Hematopoietic multipotent progenitor cell treated with erythropoietin and hydrocortisone succinate and interleukin-3 and kit ligand, for 15 days (in vitro differentiated cells): Measurements from ENCODE around the gene CNEP1R1.
A peak's percentile ranks its signal among the peaks of the same experiment; 100 is the strongest.
"Not testable (repeated sequence)": the region's sequence is repeated elsewhere in the genome, so short reads cannot be mapped to it uniquely, and the experiment has no call there.

Experiments used
- DNase-seq: peaks from one replicate; pipeline ENCODE4 v3.0.0-alpha.2; 2015; ENCODE audit warnings: low spot score

CNEP1R1 gene, protein sequence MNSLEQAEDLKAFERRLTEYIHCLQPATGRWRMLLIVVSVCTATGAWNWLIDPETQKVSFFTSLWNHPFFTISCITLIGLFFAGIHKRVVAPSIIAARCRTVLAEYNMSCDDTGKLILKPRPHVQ

DNA sequence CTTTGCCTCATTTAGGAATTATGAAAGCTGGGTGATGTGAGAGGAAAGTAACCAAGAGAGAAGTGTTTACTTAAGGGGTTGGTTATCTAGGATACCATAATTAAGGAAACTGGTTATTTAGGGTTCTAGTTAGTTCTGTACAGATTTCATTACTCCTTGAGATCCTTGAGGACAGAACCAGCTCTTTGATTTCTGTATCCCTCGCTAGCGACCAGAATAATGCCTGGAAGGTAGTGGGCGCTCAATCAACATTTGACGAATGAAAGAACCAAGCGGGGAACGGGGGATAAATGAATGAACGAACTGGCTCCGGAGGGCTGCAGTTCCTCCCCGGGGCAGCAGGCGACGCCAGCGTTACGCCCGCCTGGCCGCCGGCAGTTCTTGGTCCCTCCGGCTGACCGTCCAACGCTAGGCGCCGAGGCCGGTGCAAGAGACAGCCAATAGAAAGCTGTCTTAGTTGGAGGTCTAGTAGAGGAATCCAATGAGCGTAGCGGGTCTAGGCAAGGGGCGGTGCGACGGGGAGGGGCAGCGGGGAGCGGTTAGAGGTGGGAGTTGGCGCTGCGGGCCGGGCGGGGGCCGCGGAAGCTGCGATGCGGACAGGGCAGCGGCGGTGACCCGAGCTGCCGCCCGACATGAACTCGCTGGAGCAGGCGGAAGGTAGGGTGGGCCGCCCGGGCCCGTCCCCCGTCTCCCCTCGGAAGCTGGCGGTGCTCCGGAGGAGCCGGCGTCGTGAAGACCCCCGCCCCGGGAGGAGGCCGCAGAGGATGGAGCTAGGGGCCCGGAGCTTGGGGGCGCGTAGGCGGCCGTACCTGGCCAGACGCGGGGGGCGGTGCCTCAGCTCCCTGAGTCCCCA, at the start of gene CNEP1R1:
Gene CNEP1R1, plus strand, starts transcription at position 542 of the 853 bp plus-strand sequence. Its CDS starts 91 bp downstream, at position 633.
- DNase-seq, result peak; percentile 97

DNA sequence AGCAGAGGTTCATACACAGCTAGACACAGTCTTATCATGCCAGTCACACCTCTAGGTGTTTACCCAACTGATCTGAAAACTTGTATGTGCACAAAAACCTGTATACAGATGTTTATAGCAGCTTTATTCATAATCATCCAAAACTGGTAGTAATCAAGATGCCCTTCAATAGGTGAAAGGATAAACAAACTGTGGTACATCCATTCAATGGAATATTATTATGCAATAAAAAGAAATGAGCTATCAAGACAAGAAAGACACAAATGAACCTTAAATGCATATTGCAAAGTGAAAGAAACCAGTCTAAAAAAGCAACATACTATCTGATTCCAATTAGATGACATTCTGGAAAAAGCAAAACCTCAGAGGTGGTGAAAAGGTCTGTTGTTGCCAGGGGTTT, 47.6 kb upstream of the CNEP1R1 start:
- DNase-seq, result no peak

DNA sequence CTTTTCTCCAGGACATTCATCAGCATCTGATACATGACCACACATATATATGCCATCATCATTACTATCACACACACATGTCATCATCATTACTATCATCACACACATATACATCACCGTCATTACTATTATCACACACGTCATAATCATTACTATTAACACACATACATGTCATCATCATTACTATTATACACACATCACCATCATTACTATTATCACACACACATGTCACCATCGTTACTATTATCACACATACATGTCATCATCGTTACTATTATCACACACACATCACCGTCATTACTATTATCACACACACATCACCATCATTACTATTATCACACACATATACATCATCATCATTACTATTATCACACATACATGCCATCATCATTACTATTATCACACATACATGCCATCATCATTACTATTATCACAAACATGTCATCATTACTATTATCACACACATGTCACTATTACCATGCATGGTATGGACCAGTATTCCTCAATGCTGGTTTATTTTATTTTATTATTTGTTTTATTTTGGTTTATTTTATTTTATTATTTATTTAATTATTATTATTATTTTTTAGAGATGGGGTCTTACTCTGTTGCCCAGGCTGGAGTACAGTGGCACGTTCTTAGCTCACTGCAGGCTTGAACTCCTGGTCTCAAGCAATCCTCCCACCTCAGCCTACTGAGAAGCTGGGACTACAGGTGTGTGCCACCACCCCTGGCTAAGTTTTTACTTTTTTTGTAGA, 46.3 kb upstream of the CNEP1R1 start:
- no peak for DNase-seq

DNA sequence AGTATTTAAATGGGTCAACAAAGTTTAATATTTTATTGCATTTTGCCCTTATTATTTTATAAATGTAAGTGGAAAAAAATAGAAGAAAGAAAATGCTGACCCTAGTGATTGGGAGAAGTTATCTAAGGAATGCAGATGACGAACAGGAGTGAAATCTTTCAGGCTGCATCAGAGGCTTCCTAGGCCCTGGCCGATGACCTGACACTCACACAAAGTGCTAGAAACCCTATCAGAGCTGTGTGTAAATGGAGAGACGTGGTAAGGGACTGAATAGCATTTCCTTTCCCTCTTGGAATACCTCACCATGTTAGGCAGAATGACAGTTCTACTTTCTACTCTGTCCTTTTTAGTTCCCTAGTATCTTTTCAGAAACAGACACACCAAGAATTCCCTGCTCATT, 44.9 kb upstream of the CNEP1R1 start:
- no peak for DNase-seq

DNA sequence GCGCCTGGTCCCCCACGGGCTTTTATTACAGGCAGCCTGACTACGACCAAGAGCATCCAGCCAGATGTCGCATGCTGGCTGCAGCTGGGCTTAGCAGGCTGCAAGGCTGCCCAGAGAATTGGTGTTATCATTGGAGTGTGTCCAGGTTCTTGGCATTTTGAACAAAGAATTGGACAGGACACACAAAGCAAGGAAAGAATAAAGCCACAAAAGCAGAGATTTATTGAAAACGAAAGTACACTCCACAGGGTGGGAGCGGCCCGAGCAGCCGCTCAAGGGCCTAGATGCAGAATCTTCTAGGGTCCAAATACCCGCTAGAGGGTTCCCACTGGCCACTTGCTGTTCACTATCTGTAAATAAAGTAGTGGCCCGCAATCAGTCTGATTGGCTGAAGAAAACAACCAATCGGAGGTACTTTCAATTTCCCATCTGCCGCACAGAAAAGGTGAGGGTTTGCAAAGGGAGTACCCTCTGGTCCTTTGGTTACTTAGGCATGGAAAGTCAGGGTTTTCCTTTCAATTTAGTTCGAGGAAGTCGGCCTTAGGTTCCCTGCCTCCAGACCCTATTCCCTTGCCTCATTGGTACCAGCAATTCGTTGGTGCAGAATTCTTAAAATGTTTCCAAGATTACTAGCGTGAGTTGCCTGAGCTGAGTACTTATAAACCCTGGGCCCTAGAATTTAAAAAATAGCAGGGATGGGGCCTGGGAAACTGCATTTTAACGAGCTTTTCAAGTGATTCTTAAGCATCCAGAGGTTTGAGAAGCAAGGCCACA, 38.5 kb upstream of the CNEP1R1 start:
- DNase-seq, result no peak

DNA sequence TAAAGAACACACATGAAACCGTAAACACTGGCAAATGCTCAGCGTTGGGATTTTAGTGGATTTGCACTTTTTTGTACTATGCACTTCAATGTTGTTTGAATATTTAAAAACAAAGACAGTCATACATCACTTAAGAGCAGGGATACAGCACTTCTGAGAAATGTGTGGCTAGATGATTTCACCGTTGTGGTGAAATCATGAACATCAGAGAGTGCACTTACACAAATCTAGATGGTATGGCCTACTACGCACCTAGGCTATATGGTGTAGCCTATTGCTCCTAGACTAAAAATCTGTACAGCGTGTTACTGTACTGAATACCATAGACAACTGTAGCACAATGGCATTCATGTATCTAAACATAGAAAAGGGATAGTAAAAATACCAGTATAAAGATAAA, 37.6 kb upstream of the CNEP1R1 start:
- no peak for DNase-seq

DNA sequence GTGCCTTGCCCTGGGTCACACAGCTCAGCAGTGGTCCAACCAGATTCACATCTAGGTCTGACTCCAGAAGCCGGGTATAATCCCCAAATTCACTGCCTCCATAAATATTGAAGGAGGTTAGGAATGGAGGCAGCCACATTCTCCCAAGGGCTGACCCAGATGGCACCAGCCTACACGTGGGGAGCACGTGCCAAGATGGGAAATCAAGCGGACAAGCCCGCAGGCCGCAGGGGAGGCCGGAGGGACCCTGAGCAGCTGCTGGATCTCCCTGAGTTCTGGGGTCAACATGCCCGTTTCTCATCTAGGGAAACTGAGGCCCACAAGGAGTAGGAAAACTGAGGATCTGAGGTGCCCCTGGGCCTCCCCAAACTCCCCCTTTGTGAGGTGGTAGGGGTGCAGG, 32.2 kb upstream of the CNEP1R1 start:
- DNase-seq, result no peak

DNA sequence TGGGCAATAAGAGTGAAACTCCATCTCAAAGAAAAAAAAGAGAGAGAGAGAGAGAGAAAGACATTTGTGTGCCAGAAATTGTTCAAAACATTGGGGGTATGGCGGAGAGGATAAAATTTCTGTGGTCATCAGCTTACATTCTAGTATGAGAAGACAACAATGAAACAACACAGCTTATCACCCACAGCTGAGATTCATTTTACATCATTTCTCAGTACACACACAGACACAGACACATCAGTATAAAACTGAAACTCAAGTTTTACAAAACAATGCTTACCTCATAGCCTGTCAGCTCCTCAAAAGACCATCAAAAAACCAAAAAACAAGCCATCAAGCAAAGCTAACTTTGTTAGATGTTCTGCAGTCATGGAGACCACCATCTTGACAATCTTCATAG, 31.4 kb upstream of the CNEP1R1 start:
- no peak for DNase-seq

DNA sequence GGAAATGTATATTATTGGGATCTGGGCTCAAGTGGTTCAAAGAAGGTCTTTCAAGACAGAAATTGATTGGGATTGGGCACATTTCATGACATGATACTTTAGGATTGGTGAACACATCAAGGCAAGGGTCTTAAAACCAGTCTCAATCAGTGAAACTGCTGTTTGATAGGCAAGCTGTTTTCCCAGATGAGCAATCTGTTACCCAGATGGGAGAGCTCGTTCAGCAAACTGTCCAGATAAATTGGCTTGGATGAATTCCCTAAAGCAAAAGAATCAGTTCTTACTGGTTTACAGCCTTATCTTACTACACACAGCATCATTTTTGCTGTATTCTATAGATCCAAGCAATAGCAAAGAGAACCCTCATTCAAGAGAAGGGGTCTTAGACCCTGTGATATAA, 31.0 kb upstream of the CNEP1R1 start:
- no peak for DNase-seq

DNA sequence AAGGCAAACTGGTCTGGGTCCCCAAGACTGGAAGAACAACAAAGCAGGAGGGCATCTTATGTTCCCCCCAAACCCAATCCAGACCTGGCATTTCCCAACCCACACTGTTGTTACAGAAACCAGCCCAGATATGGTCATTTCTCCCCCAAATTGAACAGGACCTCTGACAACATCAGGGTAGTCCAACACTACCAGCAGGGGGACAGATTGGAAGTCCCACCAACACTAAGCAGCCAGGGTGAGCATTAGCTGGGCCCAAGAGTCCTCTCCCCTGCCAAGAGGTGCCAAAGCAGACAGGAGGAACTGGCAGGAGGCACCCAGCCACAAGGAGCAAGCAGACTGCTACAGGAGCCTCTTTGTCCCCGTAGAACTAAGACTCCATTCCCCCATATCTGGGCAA, 29.3 kb upstream of the CNEP1R1 start:
- no peak for DNase-seq

DNA sequence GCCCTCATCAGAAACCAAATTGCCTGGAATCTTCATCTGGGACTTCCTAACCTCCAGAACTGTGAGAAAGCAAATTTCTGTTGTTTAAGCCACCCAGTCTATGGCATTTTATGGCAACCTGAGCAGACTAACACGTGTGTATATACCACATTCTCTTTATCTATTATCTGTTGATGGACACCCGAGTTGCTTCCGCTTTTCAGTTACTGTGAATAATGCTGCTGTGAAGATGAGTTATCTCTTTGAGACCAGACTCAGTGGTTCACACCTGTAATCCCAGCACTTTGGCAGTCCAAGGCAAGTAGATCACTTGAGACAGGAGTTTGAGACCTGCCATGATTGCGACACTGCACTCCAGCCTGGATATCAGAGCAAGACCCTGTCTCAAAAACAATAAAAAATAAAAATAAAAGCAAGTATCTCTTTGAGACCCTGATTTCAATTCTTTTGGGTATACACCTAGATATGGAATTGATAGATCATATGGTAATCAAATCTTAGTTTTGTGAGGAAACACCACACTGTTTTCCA, 27.2 kb upstream of the CNEP1R1 start:
- no peak for DNase-seq

DNA sequence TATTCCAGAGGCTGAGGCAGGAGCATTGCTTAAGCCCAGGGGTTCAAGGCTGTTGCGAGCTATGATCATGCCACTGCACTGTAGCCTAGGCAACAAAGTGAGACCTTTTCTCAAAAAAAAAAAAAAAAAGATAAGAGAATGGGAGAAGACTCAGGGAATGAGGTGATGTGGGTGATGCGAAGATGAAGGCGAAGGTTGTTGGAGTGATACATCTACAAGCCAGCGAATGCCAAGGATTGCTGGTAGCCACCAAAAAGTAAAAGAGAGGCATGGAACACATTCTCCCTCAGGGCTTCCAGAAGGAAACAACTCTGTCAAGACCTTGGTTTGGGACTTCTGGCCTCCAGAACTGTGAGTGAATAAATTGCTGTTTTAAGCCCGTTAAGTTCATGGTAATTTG, 26.0 kb upstream of the CNEP1R1 start:
- DNase-seq, result no peak

DNA sequence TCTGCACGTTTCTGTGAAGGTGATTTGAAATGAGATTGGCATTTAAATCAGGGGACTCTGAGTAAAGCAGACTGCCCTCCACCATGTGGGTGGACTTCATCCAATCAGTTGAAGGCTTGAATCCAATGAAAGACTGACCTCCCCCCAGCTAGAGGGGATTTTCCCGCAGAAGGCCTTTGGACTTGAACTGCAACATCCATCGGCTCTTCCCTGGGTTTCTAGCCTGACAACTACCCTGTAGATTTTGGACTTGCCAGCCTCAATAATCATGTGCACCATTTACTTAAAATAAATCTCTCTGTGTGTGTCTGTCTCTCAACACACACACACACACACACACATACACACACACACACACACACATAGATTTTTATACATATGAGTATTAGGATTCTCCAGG, 23.9 kb upstream of the CNEP1R1 start:
- no peak for DNase-seq

DNA sequence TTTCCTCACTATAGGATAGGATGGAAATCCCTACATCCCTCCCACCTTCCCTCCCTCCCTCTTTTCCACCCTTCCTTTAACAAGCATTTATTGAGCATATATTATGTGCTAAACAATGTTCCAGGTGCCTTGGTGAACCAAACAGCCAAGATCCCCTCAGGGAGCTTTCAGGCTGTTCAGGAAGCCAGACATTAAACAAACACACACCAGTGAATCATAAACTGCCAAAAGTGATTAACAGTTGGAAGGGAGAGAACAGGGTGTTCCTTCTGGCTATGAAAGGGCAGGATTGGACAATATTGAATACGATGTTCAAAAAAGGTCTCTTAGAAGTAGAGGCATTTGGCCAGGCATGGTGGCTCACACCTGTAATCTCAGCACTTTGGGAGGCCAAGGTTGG, 22.8 kb upstream of the CNEP1R1 start:
- no peak for DNase-seq

DNA sequence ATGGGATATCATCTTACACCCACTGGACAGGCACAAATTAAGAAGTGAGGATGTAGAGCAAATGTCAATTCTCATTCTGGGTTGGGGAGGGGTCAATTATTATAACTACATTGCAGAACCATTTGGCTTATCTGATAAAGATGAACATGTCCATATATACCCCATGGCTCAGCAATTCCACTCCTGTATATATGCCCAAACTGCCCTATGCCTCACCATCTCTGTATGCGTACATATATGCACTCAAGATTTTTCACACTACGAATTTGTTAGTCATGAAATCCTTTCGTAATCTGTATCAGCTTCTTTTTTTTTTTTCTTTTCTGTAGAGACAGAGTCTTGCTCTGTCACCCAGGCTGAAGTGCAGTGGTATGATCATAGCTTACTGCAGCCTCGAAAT, 20.8 kb upstream of the CNEP1R1 start:
- no peak for DNase-seq

DNA sequence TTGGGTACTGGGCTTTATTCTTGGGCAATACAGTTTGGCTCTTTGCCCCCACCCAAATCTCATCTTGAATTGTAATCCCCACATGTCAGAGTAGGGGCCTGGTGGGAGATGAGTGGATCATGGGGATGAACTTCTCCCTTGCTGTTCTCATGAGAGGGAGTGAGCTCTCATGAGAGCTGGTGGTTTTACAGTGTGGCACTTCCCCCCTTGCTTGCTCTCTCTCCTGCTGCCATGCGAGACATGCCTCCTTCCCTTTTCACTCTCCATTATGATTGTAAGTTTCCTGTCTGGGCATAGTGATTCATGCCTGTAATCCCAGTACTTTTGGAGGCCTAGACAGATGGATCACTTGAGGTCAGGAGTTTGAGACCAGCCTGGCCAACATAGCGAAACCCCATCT, 18.1 kb upstream of the CNEP1R1 start:
- no peak for DNase-seq

DNA sequence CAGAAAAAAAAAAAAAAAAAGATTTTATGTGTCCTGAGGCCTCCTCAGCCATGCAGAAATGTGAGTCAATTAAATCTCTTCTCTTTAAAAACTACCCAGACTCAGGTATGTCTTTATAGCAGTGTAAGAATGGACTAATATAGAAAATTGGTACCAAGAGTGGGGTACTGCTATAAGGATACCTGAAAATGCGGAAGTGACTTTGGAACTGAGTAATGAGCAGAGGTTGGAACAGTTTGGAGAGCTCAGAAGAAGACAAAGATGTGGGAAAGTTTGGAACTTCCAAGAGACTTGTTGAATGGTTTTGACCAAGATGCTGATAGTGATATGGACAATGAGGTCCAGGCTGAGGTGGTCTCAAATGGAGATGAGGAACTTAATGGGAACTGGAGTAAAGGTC, 17.3 kb upstream of the CNEP1R1 start:
- no peak for DNase-seq

DNA sequence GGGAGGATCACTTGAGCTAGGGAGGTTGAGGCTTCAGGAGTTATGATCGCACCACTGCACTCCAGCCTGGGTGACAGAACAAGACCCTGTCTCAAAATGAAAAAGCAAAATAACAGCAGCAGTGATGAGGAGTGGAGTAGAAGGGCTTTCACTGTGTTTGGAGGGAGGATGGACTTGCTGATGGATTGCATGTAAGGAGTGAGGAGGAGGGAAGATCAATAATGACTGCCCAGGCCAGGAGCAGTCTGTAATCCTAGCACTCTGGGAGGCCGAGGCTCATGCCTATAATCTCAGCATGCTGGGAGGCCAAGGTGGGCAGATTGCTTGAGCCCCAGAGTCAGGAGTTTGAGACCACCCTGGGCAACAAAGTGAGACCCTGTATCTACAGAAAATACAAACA, 14.8 kb upstream of the CNEP1R1 start:
- DNase-seq, result no peak

DNA sequence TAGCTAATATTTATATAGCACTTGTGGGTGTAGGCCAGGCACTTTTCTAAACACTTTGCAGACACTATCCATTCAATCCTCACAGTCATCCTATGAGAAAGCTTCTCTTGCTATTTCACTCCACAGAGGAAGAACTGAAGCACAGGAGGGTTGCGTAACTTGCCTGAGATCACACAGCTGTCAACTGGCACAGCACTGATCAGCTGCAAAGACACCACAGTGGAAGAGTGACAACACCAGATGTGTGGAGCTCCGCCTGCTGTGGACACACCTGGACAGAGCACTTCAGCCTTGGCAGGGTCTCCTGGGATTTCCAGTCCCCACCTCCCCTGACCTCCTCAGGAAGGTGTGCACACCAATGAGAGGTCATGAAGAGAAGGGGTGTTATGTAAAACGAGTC, 13.3 kb upstream of the CNEP1R1 start:
- DNase-seq, result no peak

DNA sequence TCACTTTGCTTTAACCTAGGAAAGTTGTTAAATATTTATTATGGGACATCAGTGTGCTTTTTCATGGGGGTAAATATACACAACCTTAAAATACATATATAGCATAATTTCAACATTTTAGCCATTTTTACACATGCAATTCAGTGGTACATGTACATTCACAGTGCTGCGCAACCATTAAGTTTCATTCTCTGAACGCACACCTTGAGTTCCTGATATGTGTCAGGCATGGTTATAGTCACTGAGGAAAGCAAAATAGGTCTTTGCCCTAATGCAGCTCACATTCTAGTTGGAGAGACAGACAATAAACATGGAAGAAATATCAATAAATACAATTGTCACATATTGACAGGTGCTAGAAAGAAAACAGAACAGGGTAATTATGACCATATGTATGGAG, 12.8 kb upstream of the CNEP1R1 start:
- no peak for DNase-seq

DNA sequence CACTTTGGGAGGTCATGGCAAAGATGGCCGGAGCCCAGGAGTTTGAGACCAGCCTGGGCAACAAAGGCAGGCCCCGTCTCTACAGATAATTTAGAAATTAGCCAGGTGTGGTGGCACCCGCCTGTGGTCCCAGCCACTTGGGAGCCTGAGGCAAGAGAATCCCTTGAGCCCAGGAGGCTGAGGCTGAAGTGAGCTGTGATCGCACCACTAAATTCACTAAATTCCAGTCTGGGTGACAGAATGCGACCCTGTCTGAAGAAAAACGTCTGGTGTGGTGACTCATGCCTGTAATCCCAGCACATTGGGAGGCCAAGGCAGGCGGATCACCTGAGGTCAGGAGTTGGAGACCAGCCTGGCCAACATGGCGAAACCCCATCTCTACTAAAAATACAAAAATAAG, 10.8 kb upstream of the CNEP1R1 start:
- DNase-seq, result not testable (repeated sequence)

DNA sequence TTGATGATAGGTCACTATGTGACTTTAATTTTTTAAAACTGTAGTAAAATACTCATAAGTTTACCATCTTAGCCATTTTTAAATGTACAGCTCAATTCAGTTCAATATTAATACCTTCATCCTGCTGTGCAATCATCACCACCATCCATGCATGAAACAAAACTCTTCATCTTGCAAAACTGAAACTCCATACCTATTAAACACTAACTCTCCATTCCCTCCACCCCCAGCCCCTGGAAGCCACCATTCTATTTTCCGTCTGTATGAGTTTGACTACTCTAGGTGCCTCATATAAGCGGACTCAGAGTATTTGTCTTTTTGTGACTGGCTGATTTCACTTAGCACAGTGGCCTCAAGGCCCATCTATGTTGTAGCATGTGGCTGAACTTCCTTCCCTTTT, 9.4 kb upstream of the CNEP1R1 start:
- no peak for DNase-seq
